Heart left ventricle (tissue), 16 donors: Measurements from ENCODE around the gene AGBL3. TPM values are rescaled to one million over a fixed set of nuclear protein-coding genes. Genes with fewer than 3 reads are reported as not detected.
A peak's percentile ranks its signal among the peaks of the same experiment; 100 is the strongest.

Experiments
- ATAC-seq, 4 donors: fragments of 200-7000 bp; cut with Tn5 transposase; one replicate each; pipeline ENCODE4 v1.9.1; 2020 to 2022; ENCODE audit warnings: moderate library complexity in 4 of 4, mild to moderate bottlenecking in 3 of 4, moderate number of reproducible peaks in 1 of 4
- DNase-seq, 5 donors: peaks; one replicate each; pipeline ENCODE4 v3.0.0-alpha.2; 2020
- H3K27ac ChIP-seq, 12 donors: fragments of 200-600 bp; sonication (generic) in 4 of 12; one replicate each; pipeline versions ENCODE4 v1.5.0 to v1.8.0; 2016 to 2022; ENCODE audit warnings: mild to moderate bottlenecking in 2 of 12
- H3K27me3 ChIP-seq, 9 donors: fragments of 200-600 bp; sonication (generic) in 2 of 9; one replicate each; pipeline versions ENCODE4 v1.5.1 to v1.8.0; 2016 to 2022; ENCODE audit warnings: mild to moderate bottlenecking in 3 of 9
- H3K36me3 ChIP-seq, 9 donors: fragments of 200-600 bp; sonication (generic) in 2 of 9; one replicate each; pipeline versions ENCODE4 v1.5.0 to v1.8.0; 2018 to 2022; ENCODE audit warnings: mild to moderate bottlenecking in 2 of 9
- H3K4me1 ChIP-seq, 12 donors: fragments of 200-600 bp; sonication (generic) in 4 of 12; one replicate each; pipeline versions ENCODE4 v1.5.0 to v1.8.0; 2016 to 2022; ENCODE audit warnings: mild to moderate bottlenecking in 3 of 12
- H3K4me3 ChIP-seq, 12 donors: fragments of 200-600 bp; sonication (generic) in 4 of 12; one replicate each; pipeline versions ENCODE4 v1.5.0 to v1.8.0; 2017 to 2022; ENCODE audit warnings: mild to moderate bottlenecking in 9 of 12, moderate library complexity in 4 of 12
- H3K9me3 ChIP-seq, 12 donors: fragments of 200-600 bp; sonication (generic) in 4 of 12; one replicate each; pipeline versions ENCODE4 v1.5.0 to v1.8.0; 2016 to 2022; ENCODE audit warnings: mild to moderate bottlenecking in 1 of 12
- CTCF ChIP-seq, 12 donors: fragments of 200-600 bp; sonication (generic) in 4 of 12; IDR thresholded peaks; one replicate each; pipeline versions ENCODE4 v1.5.0 to v1.8.0; 2018 to 2022; ENCODE audit warnings: antibody characterized with exemption in 12 of 12, mild to moderate bottlenecking in 5 of 12
- POLR2A ChIP-seq, 2 donors: fragments of 450-650 bp; IDR thresholded peaks; one replicate each; pipeline ENCODE4 v1.6.1; 2017; ENCODE audit warnings: antibody characterized with exemption in 2 of 2, mild to moderate bottlenecking in 2 of 2, moderate library complexity in 2 of 2
- WGBS, 4 donors: extraction: QIAGEN DNeasy Blood & Tissue Kit in 2 of 4; methylation state at CpG; one replicate each; pipeline versions ENCODE4 v1.1.5 to v1.1.7; 2013 to 2018; 5-methylcytosine and 5-hydroxymethylcytosine counted together
- intact Hi-C, 10 donors: fragments of 100-400 bp; cut with DNase I; formaldehyde crosslinking; loops; one replicate each; pipeline versions ENCODE4 v1.11.1 to v1.14.2; 2022
- polyA plus RNA-seq, 2 donors: library from polyadenylated mRNA; stranded (reverse); fragments of 200-250 nt; gene quantifications; one replicate each; pipeline ENCODE4 v1.2.3, GENCODE V29; 2013
- total RNA-seq, 9 donors: library from RNA; depleted of rRNA in 2 of 9; stranded (reverse); fragments of >200 nt in 2 of 9; fragmentation: NEBNext Ultra II Directional in 3 of 9; extraction: Animal tissue kit (Norgen Biotek cat#: 25700) in 3 of 9; gene quantifications; one replicate each; pipeline versions ENCODE4 v1.1.0 to v1.2.4, GENCODE V29; 2016 to 2023
- donor health status: ischemic (EF 13 %, LVEDD 7.1; RV severe dilation, severe dysfunction).
- donor health status: healthy with polysubstance abuse.
- donor health status: DM: no; HTN: yes; CAD: no.
- donor health status: DM: no; HTN: no; CAD: no.
- donor health status: ischemic (EF 25% LVEDD 6.9; RV normal size, moderate dysfunction).
- donor health status: ischemic (EF 25% LVEDD 5.7; RV mildly dilated, moderate dysfunction).
- donor health status: healthy.
- donor health status: DM: yes; HTN: yes; CAD: no.
- donor health status: ischemic (EF 35%, LVEDD 5.7; RV mildly dilated, moderate dysfunction).
- donor health status: nonischemic (EF 11% LVEDD 7.7; RV severe dilation, severe dysfunction).
- donor health status: DM: yes; HTN: yes; CAD: no.
- donor health status: PGD.
- donor health status: ischemic (EF 29% LVEDD 5.4; RV normal size, mild dysfunction).
- donor health status: nonischemic (EF 23%, LVEDD 6.1; RV moderate dilation, normal function).

AGBL3 gene
- total and polyA plus RNA-seq, 11 donors: 0.40 to 1.5 (median 0.93) TPM

GRCh38 chr7:135160098-135160857 lies 174.0 kb downstream of the AGBL3 start:
- H3K27ac ChIP-seq: peak overlapping the region; percentile 58 to 90 (median 78)
- intact Hi-C loops: loop anchor here in 4 of 10 donors (2.0 to 10.0 kb wide), 4 partner anchors 13 to 475 kb away; partner anchors contain the start of genes CALD1 (in 2 of the 4) and AGBL3 (in 1 of the 4)
- H3K9me3 ChIP-seq: peaks cover 0 to 18% (median 14%) of the 10 kb centered on the region in 12 donors
- TF ChIP-seq CTCF (IDR thresholded peaks at IDR 0.05) (no peak), POLR2A (IDR thresholded peaks at IDR 0.05) (no peak)
- H3K36me3 ChIP-seq: peaks cover 0 to 48% (median 10%) of the 10 kb centered on the region in 9 donors
- 48 to 67% (median 58%) methylated on average over 5 of the region's 5 CpGs for WGBS, 4 donors
- ATAC-seq (peak; percentile 18 to 67 (median 36)), DNase-seq (no peak)
- H3K4me1 ChIP-seq: peaks cover 27 to 74% (median 65%) of the 10 kb centered on the region in 12 donors
- peak overlapping the region in 3 of 12 donors; percentile 5 to 21 (median 6) for H3K4me3 ChIP-seq
- no peaks in the 10 kb centered on the region for H3K27me3 ChIP-seq

DNA sequence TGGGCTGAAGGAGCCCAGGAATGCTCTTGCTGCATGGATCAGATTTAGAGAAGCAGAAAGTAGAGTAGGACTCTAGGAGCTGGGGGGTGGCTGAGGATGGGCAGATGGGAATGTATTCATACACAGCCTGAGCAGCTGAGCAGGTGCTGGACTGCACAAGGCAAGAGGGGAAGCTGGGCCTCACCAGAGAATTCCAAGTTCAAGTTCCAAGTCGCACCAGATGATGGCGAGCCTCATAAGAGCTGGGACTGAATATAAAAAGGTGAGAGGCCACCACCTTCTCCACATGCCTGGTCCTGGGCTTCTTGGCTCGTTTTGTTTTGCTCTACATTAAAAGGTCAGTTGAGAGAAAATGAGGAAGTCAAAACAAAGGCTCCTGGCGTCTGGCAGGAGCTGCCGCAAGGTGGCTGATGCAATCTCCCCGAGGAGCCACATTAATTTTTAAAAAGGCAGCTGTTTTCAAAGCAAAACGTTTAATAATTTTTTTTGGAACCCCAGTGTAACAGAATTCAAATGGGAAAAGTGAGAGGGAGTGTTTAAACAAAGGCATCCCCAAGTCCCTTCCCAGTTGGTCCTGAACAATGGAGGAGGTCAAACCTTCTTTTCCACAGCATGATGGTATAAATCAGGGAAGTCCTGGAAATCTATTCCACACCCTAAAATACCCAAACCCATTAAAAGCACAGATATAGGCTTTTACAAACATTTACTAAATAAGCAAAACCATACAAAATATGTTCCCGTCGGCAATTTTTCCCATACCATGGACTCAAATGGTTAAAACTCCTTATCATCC lies 174.7 kb downstream of the AGBL3 start:
- H3K4me3 ChIP-seq: peak overlapping the region in 3 of 12 donors; percentile 5 to 21 (median 6)
- peak in 3 of 4 donors; percentile 14 to 60 (median 17) for ATAC-seq
- peaks cover 0 to 48% (median 18%) of the 10 kb centered on the region in 9 donors for H3K36me3 ChIP-seq
- peaks cover 27 to 82% (median 73%) of the 10 kb centered on the region in 12 donors for H3K4me1 ChIP-seq
- WGBS, 4 donors: 55 to 61% (median 60%) methylated on average over 9 of the region's 9 CpGs
- H3K27ac ChIP-seq: peak overlapping the region; percentile 58 to 90 (median 78)
- no peaks in the 10 kb centered on the region for H3K27me3 ChIP-seq
- intact Hi-C loops: loop anchor here in 4 of 10 donors (2.0 to 10.0 kb wide), 4 partner anchors 14 to 476 kb away; partner anchors contain the start of genes CALD1 (in 2 of the 4) and AGBL3 (in 1 of the 4)
- peaks cover 0 to 11% (median 6%) of the 10 kb centered on the region in 12 donors for H3K9me3 ChIP-seq
- TF ChIP-seq POLR2A (IDR thresholded peaks at IDR 0.05) (no peak), CTCF (IDR thresholded peaks at IDR 0.05) (peak in 1 of 12 donors; percentile 18)
- peak in 1 of 5 donors; percentile 39 for DNase-seq

DNA sequence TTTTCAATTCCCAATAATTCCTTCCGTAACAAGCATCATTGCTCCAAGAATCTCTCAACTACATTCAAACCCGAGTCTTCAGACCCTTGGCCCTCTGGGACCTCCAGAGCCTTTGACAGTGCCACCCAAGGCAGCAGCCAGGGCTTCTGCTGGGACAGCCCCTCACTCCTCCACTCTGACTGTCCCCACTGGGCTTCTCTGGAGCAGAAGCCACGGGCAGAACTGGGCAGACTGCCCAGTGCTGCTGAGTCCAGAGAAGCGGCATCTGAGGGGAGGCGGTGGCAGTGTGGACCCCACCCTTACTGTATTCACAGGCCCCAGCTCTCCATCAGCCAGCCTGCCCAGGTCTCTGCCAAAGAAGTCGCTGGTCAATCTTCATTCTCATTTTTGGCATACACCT lies 175.4 kb downstream of the AGBL3 start:
- intact Hi-C loops: loop anchor here in 4 of 10 donors (2.0 to 10.0 kb wide), 4 partner anchors 15 to 477 kb away; partner anchors contain the start of genes CALD1 (in 2 of the 4) and AGBL3 (in 1 of the 4)
- no peak for TF ChIP-seq CTCF (IDR thresholded peaks at IDR 0.05)
- TF ChIP-seq POLR2A (IDR thresholded peaks at IDR 0.05): no peak
- peaks cover 27 to 88% (median 79%) of the 10 kb centered on the region in 12 donors for H3K4me1 ChIP-seq
- H3K27ac ChIP-seq: peak overlapping the region; percentile 58 to 90 (median 78)
- H3K9me3 ChIP-seq: peaks cover 0 to 4% (median under 1%) of the 10 kb centered on the region in 12 donors
- H3K4me3 ChIP-seq: no peak overlapping the region
- peaks cover 0 to 54% (median 24%) of the 10 kb centered on the region in 9 donors for H3K36me3 ChIP-seq
- WGBS, 4 donors: 63 to 74% (median 67%) methylated on average over 6 of the region's 6 CpGs
- ATAC-seq (peak in 1 of 4 donors; percentile 4), DNase-seq (no peak)
- H3K27me3 ChIP-seq: no peaks in the 10 kb centered on the region
